NK-92 (cell line): ENCODE results near the gene MEF2C.

Source experiments
- DNase-seq: peaks from one replicate; lab custom pipeline; 2025; ENCODE audit not compliant: unreplicated experiment; lab: John Stamatoyannopoulos, UW

The MEF2C gene

DNA sequence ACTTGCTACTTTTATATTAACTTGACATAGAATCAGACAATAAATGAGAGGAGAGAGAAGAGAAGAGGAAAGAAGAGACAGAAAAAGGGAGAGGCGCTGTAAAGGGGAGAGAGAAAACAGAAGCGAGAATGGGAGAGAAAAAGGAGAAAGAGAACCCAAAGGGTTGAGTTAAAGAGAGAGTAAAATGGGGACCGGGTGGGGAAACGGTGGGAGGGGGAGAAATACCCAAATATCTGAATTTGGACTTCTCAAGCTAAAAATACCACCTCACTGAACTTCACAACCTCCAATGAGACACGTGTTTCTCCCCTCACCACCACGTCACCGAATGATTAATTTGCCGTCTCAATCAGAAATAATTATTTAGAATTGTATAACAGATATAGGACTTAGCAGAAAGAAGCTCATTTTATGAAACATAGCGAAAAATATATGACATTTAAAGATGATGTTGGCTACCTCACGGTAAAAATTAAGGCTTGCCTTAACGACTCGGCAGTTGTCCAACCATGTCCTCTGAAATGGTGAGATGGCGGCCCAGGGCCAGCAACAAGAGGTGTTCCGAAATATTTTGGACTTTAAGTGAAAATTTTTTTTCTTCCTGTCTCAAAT is 204.1 kb downstream of the MEF2C start:
- no peak for DNase-seq

DNA sequence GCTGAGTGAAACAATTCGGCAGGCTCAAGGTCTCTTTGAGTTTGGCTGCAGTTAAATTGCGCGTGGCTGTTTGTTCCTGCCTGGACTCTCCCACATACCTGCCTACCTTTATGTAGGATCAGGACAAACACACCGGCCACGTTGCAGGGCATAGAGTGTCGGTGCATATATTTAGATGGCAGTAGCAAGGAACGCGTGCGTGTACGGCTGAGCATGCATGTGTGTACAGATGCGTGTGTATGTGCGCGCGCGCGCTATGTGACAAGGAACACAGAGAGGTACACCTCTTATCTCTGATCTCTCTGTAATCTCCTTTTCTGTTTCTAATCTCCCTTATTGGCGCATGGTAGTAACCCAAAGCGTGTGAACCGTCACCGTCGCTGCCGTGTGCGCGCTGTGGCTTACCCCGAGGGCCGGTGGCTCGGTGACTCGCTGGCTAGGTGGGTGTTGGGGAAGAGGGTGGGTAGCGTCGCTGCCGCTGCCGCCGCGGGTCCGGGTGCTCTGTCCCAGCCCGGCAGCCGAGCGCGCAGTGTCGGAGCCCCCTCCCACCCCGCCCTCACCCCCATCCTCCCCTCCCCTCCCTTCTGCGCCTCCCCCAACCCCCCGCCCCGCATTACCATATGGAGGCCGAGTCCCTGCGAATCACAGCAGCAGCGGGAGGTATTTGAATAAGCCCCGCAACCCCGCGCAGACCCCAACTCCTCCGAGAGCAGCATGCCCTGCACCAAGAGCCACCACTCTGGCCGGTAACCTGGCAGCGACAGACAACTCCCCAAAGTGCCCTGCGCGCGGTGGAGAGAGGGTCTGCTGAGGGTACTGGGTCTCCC is 204.8 kb downstream of the MEF2C start:
- no peak for DNase-seq

DNA sequence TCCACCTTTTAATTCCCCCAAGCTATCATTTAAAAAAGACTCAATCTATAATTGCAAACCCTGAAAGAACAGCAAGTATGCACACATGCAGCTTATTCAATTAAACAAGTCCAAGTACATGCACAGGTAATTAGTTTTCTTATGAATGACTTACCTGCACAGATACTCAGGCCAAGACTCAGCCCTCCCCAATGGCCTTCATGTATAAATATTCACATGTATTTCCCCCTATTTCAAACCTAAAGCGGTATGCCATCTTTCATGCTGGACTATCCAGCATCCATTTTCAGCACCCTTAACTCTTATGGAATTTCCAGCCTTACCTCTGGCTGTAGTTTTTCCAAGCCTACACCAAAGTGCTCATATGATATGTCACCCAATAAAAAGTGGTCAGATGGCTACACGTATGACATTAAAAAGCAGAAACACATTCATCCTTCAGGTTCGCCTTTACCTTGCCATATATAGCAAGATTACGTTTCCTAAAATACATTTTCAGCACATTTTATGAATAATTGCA is 205.5 kb downstream of the MEF2C start:
- no peak for DNase-seq

DNA sequence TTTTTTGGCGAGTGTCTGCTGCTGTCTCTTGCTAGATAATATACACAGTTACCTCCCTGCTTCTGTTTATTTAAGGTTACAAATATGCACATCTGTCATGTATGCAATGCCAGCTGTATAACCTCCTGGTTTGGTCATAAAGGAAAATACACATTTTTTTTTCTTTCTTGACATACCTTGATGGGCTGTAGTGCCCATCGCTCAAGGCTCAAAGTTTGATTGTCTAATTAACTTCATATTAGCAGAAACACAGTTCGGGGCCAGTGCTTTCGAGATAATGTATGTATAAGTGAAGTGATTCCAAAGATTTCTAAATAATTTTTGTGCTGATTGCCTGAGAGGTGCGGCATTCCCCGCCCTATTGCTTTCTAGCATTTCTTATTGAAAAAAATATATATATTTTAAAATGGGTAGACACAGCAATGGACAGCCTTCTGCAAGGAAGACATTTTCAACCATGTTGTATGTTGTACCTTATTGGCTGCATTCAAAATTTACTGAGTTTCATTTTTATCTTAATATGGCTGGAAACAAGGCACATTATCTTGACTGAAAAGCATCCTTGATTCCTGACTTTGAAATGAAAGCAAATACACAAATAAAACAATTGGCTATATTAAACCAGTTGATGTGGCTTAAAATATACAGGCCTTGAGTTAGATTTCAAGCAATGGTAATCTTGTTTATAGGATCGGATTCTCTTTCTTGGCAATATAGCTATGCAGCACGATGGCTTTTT is 206.2 kb downstream of the MEF2C start:
- DNase-seq: no peak

DNA sequence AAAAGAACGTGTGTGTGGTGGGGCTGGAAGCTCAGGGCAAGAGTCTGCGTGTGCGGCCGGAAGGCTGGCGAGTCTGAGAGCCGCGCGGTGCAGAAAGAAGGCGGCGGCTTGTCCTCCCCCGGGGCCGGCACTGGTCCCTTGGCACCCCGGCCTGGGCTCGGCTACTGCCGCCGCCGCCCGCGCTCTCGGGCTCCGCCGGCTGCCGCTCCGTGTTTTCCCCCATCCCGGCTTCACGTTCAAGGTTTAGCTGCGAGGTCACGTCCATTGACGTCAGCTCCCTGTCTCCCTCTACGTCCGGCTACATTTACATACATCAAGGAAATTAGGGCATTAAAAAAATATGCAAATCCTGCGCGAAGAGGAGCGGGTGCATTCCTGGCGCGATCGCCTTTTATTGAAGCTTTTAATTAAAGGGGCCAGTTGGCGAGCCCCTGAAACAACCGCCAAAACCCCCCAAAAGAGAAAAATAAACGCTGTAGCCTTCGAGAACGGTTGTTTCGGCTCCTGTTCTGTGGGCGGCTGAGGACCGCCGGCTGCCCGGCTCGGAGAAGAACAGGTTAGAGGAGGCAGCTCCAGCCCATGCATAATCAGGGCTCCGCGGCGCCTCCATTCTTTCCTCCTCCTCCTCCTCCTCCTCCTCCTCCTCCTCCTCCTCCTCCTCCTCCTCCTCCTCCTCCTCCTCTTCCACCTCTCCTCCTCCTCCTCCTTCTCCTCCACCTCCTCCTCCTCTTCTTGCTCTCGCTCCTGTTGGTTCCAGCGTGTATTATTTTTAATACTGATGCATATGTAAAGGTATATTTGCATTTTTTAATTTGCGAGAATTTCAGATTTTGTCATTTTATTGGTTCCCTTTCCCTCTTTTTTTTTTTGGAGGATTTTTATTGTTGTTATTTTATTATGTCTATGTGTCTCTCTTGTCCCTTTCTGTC is 207.0 kb downstream of the MEF2C start:
- no peak for DNase-seq

DNA sequence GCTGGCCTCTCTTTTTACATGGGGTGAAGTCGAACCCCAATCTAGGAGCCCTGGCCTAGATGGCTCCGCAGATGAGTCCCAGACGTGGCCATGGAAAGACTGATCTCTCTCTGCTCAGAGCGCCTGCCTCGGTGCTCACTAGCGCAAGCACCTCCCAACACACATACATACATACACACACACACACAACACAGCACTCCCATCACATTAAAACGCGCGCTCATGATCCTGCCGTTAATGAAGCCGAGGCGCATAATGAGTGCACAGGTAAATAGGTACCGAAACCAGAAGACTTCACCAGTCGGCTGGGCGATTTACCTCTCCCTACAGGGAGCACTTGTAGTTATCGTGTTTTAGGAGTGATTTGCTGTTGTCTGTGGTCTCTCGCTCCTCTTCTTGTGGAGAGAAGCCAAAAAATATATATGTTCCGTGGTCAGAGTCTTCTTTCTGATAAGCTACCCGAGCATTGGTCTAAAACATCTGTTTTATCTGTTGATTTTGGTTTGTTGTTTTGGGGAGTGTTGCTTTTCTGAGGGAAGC is 207.7 kb downstream of the MEF2C start:
- no peak for DNase-seq

GRCh38 chr5:88674356-88675167 is 208.4 kb downstream of the MEF2C start:
- DNase-seq: no peak

DNA sequence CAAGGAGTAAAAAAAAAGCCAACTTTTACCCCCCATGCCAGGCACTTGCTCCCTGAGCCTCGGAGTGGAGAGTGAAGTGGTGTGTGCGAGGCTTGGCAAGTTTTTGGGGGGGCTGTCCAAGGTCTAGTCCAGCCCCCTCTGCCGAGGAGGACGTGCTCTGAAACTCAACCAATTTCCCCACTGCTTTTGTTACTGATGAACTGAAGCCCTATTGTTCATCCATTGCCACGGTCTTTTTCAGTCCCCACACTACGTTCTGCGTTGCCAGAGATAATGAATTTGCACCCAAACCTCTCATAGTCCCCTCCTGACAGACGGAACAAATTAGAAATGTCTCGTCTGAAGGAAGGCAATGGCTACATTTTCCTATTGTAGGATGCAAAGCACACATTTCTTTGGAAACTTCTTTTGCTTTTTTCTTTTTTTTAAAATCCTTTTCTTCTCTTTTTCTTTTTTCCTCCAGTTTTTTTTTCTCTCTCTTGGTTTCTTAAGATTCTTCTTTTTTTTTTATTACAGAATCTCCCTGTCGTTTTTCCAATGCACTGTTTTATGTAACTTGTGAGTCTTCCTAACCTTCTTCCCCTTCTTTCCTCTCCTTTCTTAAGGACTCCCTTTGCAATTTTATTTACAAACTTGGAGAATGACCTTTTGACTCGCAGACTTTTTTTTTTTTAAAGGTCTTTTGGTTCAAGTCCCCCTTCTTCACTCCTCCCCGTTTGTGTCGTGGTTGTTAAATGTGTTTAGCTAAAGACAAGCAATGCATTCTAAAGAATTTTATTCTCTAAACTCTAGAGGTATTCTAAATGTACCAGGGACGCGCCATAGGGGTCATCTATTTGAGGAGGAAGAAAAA is 209.5 kb downstream of the MEF2C start:
- DNase-seq: no peak

GRCh38 chr5:88672644-88673252 is 210.2 kb downstream of the MEF2C start:
- DNase-seq: no peak

DNA sequence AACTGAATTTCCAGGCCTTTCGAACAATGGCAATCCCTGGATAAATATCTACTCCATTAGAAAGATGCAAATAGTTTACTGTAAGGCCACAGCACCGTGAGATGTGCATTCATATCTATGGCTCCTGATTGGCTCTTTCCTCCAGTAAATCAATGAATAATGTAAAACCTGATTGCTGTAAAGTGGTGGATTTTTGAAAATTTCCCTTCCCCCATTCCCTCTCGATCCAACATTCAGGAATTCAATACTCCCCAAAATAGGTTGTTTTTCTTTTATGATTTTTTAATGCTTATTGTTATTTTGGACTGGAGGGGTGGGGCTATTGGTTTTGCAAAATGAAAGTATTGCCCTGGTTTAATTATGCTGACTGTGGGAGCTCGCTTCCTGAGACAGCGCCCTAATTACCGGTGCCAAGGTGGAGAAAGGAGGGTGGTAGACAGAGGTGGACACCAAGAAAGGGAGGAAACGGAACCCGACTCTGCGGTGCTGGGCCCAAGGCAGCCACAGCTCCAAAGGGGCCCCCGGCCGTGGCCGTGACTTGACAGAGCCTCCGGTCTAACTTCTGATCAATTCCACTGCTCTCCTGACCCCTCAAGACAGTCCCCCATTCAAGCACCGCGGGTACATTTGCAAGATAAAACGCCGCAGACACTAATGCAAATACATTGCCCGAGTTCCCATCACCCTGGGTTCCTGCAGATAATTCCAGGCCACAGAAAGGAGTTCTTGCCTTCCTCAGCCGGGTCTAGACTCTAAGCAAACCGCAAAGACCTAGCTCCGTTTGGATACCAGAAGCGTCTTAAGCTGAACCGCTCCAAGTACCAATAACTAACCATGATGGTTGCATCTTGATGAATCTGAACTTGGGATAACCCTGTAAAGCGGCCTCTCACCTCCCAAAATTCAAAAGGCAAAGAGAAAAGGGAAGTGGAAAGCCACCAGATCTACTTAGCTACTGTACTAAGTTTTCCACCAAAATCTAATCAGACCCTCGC is 211.2 kb downstream of the MEF2C start:
- no peak for DNase-seq

DNA sequence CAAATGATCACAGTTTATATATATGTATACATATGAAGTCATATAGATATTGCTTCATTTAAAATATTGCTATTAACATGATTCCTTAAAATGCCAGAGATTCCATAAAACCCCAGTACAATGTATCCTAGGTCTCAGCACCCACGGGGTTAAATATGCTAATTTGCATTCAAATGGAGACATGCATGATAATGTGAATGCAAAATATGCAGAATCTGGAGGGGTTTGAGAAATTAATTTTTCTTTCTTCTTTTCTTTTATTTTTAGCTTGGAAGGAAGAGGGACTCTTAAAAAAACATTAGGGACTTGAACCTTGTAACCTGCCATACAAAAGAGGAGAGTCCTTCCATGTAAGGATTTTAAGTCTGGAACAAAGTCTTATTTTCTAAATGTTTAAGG is 211.9 kb downstream of the MEF2C start:
- DNase-seq: no peak

- DNase-seq: no peak
Observed at GRCh38 chr5:88670461-88670860, 212.5 kb downstream of the MEF2C start.

GRCh38 chr5:88669371-88670050 is 213.5 kb downstream of the MEF2C start:
- no peak for DNase-seq

GRCh38 chr5:88667496-88668201 is 215.3 kb downstream of the MEF2C start:
- no peak for DNase-seq
